ENCODE measurements around the gene NLE1.

DNA sequence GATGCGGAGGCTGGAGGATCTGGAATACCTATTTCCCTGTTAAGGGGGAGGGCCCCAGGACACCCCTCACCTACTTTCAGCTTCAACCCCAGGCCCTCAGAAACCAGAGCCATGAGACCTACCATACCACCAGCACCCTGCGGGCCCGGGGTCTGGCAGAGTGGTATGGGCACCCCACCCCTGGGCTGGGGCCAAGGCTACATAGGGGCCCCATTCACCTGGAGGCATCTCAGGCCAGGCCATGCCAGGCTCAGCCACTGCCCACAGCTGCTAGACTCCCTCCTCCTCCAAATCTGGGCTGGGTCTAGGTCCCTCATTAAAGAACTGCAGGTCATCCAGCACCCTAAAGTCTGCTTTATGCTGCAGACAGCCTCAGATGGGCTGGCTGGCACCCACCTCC, 11.7 kb downstream of the NLE1 start:
- TF ChIP-seq GATA3 (IDR thresholded peaks at IDR 0.05; ENCODE audit: low read depth, low read length) (no peak), GATA2 (IDR thresholded peaks at IDR 0.05; ENCODE audit: low read depth, low read length) (no peak)
